ENCODE measurements around the gene KLKB1. TPM values are rescaled to one million over a fixed set of nuclear protein-coding genes. Genes with fewer than 3 reads are reported as not detected.

Gene KLKB1
- total RNA-seq, 2 donors from 2014 or later = 0.67 TPM; not detected in 1

DNA sequence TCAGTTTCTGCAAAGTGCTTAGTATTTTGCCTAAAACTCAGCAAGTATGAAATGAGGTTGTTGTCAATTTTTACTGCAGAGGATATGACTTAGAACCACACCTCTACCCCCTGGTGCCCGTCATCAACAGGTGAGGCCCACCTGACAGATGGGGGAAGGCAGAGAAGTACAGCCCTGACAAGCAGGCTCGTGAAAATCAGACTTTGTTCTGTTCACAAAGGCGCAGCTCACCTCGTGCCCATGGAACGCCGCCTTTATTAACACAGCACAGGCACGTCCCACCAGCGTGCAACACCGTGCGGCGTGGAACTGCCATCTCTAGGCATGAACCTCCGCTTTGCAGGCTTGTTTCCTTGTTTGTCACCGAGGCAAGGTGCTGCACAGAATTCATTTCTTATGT lies 22.6 kb upstream of the KLKB1 start:
- H3K27ac Mint-ChIP-seq = no peak overlapping the region
- peaks cover 13% of the 10 kb centered on the region for H3K36me3 Mint-ChIP-seq (ENCODE audit: low read depth)
- H3K4me1 Mint-ChIP-seq = peaks cover 11% of the 10 kb centered on the region
- no peaks in the 10 kb centered on the region for H3K27me3 Mint-ChIP-seq
- ATAC-seq (replicated peaks) = no peak
- H3K9me3 Mint-ChIP-seq = peaks cover 5% of the 10 kb centered on the region
- H3K4me3 Mint-ChIP-seq = no peak overlapping the region

DNA sequence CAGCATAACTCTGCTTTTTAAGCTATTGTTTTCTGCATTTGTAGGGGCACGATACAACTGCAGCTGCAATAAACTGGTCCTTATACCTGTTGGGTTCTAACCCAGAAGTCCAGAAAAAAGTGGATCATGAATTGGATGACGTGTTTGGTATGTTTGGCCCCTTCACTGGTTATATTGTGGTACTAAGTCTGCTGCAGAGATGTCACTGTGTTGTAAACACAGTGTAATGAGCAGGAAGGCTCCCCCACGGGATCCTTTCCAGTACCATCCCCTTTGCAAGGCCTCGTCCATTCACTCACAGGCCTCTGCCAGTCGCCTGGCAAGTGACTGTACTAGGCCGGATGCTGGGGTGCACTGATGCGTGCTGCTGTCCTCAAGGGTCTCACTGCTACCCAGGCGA lies 22.2 kb upstream of the KLKB1 start:
- peaks cover 16% of the 10 kb centered on the region for H3K36me3 Mint-ChIP-seq (ENCODE audit: low read depth)
- no peak overlapping the region for H3K27ac Mint-ChIP-seq
- H3K4me1 Mint-ChIP-seq = peaks cover 11% of the 10 kb centered on the region
- no peaks in the 10 kb centered on the region for H3K27me3 Mint-ChIP-seq
- no peak overlapping the region for H3K4me3 Mint-ChIP-seq
- peaks cover 5% of the 10 kb centered on the region for H3K9me3 Mint-ChIP-seq
- ATAC-seq (replicated peaks) = no peak

DNA sequence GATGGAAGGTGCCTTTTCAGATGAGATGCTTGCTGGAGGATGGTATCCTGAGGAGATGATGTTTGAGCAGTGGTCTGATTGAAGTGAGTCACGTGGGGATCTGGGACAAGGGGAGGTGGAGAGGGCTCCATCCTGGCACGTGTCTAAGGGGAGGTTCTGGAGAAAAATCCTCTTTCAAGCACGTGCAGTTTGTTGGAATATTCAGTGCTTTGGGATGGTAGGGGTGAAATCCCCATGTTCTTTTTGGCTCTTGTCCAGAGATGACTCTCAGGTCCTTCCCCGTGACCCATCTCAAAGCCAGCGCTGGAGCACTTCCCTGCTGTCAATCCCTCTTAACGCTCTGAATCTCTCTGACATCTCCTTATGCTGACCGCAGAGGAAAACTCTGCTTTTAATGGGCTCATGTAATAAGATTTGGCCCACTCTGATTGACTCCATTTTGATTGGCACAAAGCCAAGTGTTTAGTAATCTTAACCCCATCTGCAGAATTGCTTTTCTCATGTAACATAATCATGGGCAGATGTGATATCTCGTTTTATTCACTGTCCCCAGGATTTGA lies 10.8 kb upstream of the KLKB1 start:
- Mint-ChIP-seq H3K36me3 (ENCODE audit: low read depth) (no peaks in the 10 kb centered on the region), H3K4me1 (no peaks in the 10 kb centered on the region), H3K9me3 (no peaks in the 10 kb centered on the region), H3K27ac (no peak overlapping the region), H3K27me3 (no peaks in the 10 kb centered on the region), H3K4me3 (no peak overlapping the region)
- no peak for ATAC-seq (replicated peaks)

DNA sequence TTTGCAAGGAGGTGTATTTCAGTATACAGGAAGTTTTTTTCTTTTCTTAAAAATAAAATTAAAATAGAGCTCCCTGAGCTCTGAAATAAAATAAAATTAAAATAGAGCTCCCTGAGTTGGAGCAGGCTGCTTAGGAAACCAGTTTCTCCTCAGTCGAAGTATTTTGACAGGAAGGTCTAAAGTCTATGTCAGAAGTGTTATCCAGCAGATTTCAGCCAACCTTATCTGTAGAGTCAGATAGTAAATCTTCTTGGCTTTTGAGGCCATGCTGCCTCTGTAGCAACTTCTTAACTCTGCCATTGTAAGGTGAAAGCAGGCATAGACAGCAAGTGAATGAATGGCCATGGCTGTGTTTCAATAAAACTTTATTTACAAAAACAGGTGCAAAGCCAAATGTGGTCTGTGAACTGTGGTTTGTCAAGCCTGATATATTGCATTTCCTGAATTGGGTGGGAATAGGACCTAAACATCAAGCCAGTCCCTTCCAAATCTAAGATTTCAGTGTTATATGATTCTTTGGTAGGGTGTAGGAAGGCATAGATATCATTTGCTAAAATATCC lies 9.5 kb upstream of the KLKB1 start:
- Mint-ChIP-seq H3K36me3 (ENCODE audit: low read depth) (no peaks in the 10 kb centered on the region), H3K4me3 (no peak overlapping the region), H3K27ac (no peak overlapping the region)

DNA sequence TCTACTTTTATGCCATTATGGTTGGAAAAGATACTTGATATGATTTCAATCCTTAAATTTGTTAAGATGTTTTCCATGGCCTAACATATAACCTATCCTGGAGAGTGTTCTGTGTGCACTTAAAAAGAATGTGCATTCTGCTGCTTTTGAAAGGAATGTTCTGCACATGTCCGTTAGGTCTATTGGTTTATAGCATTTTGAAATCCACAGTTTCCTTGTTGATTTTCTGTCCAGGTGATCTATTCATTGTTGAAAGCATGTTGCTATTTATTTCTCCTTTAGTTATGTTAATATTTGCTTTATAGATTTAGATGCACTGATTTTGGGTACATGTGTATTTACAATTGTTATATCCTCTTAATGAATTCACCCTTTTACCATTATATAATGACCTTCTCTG lies 5.7 kb upstream of the KLKB1 start:
- H3K27ac Mint-ChIP-seq = no peak overlapping the region
- no peak for ATAC-seq (replicated peaks)

More for the DNA sequence above, 9.5 kb upstream of the KLKB1 start:
- H3K9me3 Mint-ChIP-seq = no peaks in the 10 kb centered on the region
- H3K4me1 Mint-ChIP-seq = no peaks in the 10 kb centered on the region
- H3K27me3 Mint-ChIP-seq = no peaks in the 10 kb centered on the region
- no peak for ATAC-seq (replicated peaks)

DNA sequence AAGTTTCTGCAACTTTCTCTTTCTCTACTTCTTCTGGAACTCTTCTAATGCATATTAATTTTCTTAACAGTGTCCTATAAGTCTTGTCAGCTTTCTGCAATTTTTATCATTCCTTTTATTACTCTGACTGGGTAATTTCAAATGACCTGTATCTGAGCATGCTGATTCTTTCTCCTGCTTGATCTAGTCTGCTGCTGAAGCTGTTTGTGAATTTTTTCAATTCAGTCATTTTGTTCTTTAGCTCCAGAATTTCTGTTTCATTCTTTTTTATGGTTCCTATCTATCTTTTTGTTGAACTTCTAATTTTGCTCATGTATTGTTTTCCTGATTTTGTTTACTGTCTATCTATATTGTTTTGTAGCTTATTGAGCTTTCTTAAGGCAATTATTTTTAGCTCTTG lies 1.5 kb upstream of the KLKB1 start:
- Mint-ChIP-seq H3K36me3 (ENCODE audit: low read depth) (peaks cover 5% of the 10 kb centered on the region), H3K4me1 (no peaks in the 10 kb centered on the region), H3K27ac (no peak overlapping the region), H3K27me3 (peaks cover 5% of the 10 kb centered on the region), H3K4me3 (no peak overlapping the region), H3K9me3 (peaks cover 18% of the 10 kb centered on the region)
- no peak for ATAC-seq (replicated peaks)

More for the DNA sequence above, 5.7 kb upstream of the KLKB1 start:
- H3K4me1 Mint-ChIP-seq = no peaks in the 10 kb centered on the region
- H3K9me3 Mint-ChIP-seq = peaks cover 13% of the 10 kb centered on the region
- H3K27me3 Mint-ChIP-seq = peaks cover 5% of the 10 kb centered on the region
- no peak overlapping the region for H3K4me3 Mint-ChIP-seq
- peaks cover 5% of the 10 kb centered on the region for H3K36me3 Mint-ChIP-seq (ENCODE audit: low read depth)

DNA sequence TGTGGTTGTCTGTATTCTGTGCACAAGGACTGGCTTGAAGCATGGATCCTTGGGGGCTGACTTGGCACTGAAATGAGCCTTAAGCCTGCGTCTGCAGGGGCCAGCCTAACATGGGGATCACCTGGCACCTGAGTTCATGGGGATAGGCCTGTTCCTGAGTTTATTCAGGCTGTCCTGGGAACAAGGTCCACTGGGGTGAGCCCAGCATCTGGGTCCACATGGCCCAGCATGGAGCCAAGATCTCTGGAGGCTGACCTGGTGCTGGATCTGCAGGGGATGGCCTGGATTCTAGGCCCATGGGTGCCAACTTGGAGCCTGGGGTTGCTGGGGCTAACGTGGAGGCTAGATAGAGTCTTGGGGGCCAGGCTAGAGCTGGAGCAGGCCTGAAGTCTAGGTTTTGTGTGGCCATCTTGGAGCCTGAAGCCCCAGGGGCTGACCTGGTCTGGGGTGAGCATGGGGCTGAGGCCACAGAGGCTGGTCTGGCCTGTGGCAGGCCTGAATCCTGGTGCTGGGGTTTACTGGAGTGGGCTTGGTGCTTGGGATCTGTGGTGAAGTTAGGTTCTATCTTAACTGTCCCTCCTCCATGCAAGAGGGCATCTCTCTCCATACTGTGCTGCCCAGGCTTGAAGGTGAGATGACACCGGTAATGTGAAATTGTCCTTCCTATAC lies 652 bp upstream of the KLKB1 start:
- peaks cover 5% of the 10 kb centered on the region for H3K27me3 Mint-ChIP-seq
- no peak overlapping the region for H3K27ac Mint-ChIP-seq
- peaks cover 5% of the 10 kb centered on the region for H3K36me3 Mint-ChIP-seq (ENCODE audit: low read depth)
- H3K4me1 Mint-ChIP-seq = no peaks in the 10 kb centered on the region
- ATAC-seq (replicated peaks) = no peak
- H3K9me3 Mint-ChIP-seq = peaks cover 18% of the 10 kb centered on the region
- H3K4me3 Mint-ChIP-seq = no peak overlapping the region

DNA sequence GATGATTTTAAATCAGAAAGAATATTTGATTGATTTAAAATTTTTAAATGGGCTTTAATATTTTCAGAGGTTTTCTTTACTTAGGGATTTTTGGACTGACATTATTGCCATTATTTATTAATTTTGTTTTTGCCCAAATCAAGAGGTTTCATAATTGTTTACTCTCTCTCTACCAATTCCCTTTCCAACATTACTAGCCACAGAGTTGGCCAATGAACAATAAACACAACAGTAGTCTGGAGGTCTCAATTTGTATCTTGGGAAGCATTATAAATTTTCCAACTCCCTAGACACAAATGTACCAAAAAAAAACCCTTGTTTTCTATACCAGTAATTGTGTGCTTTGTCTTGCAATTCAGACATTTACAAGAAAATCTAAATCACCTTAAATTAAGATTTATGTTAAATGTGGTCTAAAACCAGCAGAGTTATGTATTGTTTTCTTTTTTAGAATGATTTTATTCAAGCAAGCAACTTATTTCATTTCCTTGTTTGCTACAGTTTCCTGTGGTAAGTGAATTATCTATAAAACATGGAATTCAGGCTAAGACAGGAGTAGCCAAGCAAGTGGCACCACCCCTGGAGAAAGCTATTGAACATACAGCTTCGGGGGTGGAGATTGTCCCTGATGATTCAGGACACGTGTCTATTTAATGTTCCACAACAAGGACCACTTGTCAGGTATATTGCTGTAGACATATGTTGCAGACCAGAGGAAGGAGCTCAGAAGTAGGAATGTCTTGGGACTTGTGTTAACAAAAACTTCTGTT lies 622 bp downstream of the KLKB1 start:
- ATAC-seq (replicated peaks) = no peak
- H3K36me3 Mint-ChIP-seq (ENCODE audit: low read depth) = peaks cover 5% of the 10 kb centered on the region
- no peak overlapping the region for H3K4me3 Mint-ChIP-seq
- H3K9me3 Mint-ChIP-seq = peaks cover 17% of the 10 kb centered on the region
- no peaks in the 10 kb centered on the region for H3K4me1 Mint-ChIP-seq
- no peak overlapping the region for H3K27ac Mint-ChIP-seq
- peaks cover 5% of the 10 kb centered on the region for H3K27me3 Mint-ChIP-seq

DNA sequence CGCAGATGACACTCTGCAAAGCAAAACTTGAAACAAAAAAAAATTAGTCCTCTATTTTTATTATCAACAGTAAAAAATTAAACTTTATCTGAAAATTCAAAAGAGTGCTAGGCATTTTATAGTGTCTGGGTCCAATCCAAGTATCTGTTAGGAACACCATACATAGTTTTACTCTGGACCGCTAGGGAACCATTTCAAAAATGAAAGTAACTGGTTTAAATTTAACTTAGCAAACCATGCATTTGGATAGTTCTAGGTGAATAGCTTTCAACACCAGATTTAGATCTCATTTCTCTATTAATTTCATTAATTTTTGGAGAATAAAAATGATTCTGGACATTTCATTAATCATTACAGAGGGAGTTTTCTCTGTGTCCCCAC lies 1.2 kb downstream of the KLKB1 start:
- no peak overlapping the region for H3K27ac Mint-ChIP-seq
- ATAC-seq (replicated peaks) = no peak
- no peaks in the 10 kb centered on the region for H3K27me3 Mint-ChIP-seq
- H3K4me3 Mint-ChIP-seq = no peak overlapping the region
- H3K9me3 Mint-ChIP-seq = peaks cover 12% of the 10 kb centered on the region
- H3K4me1 Mint-ChIP-seq = no peaks in the 10 kb centered on the region
- H3K36me3 Mint-ChIP-seq (ENCODE audit: low read depth) = peaks cover 2% of the 10 kb centered on the region

DNA sequence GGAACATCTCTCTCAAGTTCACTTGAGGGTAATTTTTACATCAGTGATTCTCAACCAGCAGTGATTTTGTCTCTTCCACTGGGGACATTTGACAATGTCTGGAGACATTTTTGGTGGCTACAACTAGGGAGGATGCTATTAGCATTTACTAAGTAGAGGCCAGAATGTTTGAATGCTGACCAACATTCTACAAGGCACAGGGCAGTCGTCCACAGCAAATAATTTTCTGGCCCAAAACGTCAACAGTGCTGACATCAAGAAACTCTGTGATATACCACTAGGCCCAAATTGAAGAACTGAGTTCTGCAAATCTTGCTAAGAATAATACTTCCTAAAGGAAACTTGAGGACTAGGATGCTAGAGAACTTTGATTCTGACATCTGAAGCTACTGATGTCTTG lies 7.1 kb downstream of the KLKB1 start:
- ATAC-seq (replicated peaks) = no peak
- H3K27me3 Mint-ChIP-seq = no peaks in the 10 kb centered on the region
- H3K36me3 Mint-ChIP-seq (ENCODE audit: low read depth) = no peaks in the 10 kb centered on the region
- H3K4me3 Mint-ChIP-seq = no peak overlapping the region
- no peaks in the 10 kb centered on the region for H3K4me1 Mint-ChIP-seq
- no peaks in the 10 kb centered on the region for H3K9me3 Mint-ChIP-seq
- no peak overlapping the region for H3K27ac Mint-ChIP-seq

DNA sequence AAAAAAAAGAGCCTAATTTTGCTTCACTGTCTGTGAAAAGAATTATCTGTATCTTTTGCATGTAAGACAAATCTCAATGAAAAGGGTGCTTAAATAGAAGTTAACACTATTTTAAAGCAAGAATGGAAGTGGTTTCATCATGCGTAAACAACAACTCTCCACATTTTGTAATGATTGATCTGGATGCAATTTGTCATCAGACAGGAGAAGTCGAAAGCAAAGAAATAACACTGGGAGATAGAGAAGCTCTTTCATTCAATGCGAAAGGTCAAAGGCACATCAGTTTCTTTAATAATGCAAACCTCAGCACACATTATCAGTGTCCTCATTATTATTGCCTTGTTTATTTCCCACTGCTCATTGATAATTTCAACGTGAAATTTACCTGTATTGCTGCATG lies 8.8 kb downstream of the KLKB1 start:
- Mint-ChIP-seq H3K9me3 (no peaks in the 10 kb centered on the region), H3K27ac (no peak overlapping the region), H3K36me3 (ENCODE audit: low read depth) (no peaks in the 10 kb centered on the region), H3K27me3 (no peaks in the 10 kb centered on the region), H3K4me3 (no peak overlapping the region), H3K4me1 (no peaks in the 10 kb centered on the region)
- ATAC-seq (replicated peaks) = no peak

DNA sequence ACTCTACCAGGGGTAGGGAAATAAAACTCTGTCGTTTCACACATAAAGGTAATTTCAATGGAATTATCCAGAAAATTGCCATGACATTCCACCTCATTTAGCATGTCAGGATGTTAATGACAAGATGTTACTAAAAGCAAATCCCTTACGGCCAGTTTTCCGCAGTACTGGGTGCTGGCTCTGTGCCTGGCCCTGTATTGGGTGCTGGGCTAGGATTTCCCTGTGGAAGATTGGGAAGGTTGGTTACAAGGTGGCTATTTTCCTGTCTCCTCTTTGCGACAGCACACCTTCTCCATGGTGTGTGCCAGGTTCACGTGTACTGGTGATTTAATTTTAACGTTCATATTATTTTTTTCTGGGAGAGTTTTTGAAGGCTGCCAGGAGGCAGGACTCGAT lies 13.1 kb downstream of the KLKB1 start:
- no peak overlapping the region for H3K27ac Mint-ChIP-seq
- H3K27me3 Mint-ChIP-seq = no peaks in the 10 kb centered on the region
- no peaks in the 10 kb centered on the region for H3K9me3 Mint-ChIP-seq
- ATAC-seq (replicated peaks) = no peak
- H3K4me1 Mint-ChIP-seq = no peaks in the 10 kb centered on the region
- no peak overlapping the region for H3K4me3 Mint-ChIP-seq
- no peaks in the 10 kb centered on the region for H3K36me3 Mint-ChIP-seq (ENCODE audit: low read depth)

DNA sequence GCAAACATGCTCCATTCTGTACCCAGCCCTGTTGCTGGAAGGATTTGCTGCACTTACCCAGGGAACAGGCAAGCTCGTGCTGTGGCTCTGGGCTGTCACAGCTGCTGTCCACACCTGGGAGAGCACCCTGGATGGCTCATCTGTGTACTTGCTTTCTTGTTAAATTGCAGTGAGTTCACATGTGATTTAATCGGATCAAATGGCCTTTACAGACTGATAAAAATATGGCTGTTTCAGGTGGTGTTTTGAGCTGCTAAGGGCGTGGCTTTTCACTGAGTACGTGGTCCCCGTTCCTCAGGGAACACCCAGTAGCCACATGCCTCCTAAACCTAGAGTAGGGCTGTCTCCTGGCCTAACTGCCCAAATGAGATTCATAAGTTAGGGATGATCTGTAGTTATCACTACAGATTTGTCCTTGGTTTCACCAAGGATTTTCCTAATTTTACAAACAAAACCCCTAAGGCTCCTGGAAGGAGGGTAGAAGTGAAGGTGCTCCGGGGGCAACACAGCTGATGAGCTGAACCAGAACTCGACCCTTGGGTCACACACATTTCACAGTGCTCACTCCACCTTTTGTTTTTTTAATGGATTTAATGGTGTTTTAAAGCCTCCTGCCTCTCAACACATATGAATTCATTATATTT lies 13.7 kb downstream of the KLKB1 start:
- no peak for ATAC-seq (replicated peaks)
- H3K27ac Mint-ChIP-seq = no peak overlapping the region
- no peaks in the 10 kb centered on the region for H3K4me1 Mint-ChIP-seq
- no peaks in the 10 kb centered on the region for H3K9me3 Mint-ChIP-seq
- H3K36me3 Mint-ChIP-seq (ENCODE audit: low read depth) = no peaks in the 10 kb centered on the region
- no peak overlapping the region for H3K4me3 Mint-ChIP-seq
- H3K27me3 Mint-ChIP-seq = no peaks in the 10 kb centered on the region

DNA sequence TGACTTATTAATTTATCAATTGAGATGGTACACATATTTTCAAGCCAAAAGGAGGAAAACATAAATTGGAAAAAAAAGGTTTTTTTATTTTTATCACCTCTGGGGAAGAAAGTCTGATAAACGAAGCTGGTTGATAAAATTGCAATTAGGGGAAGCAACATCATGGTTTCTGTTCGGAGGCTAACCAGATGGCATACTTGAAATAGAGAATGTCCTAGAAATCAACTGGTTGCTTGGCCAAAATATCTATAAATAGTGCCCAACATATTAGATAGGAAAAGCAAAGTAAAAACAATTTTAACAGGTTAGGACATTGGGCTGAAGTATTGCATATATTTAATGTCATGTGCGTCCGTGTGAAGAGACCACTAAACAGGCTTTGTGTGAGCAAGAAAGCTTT lies 14.3 kb downstream of the KLKB1 start:
- Mint-ChIP-seq H3K27ac (no peak overlapping the region), H3K4me1 (no peaks in the 10 kb centered on the region), H3K4me3 (no peak overlapping the region), H3K27me3 (no peaks in the 10 kb centered on the region), H3K9me3 (no peaks in the 10 kb centered on the region), H3K36me3 (ENCODE audit: low read depth) (no peaks in the 10 kb centered on the region)
- ATAC-seq (replicated peaks) = no peak
